Measurements from ENCODE around the gene GSK3B. TPM values are rescaled to one million over a fixed set of nuclear protein-coding genes. Genes with fewer than 3 reads are reported as not detected.

The GSK3B gene
- total and polyA plus RNA-seq, 2 experiments from 2014 or later, result 18.1 to 48.8 TPM

DNA sequence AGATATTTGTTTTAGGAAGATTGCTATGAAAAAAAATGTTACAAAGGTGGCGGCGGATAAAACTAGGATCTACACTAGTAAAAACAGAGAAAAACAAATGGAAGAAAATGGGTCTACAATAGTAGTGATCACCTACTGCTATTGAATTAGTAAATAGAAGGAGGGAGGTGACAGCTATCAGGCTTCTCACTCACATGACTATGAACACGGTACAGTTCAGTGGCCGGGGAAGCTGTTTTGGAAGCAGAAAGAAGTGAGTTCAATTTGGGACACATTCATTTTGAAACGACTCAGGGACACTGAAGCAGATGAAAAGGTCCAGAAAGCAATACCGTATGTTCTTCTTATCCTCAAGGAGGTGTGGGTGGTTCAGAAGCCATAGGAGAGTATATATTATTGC, 138.3 kb downstream of the GSK3B start:
- H3K4me1 ChIP-seq (ENCODE audit: insufficient read depth), result no peaks in the 10 kb centered on the region
- no peaks in the 10 kb centered on the region for H3K36me3 ChIP-seq (replicated peaks; ENCODE audit: insufficient read depth, low read depth)
- H3K9me3 ChIP-seq (ENCODE audit: low read depth), result no peaks in the 10 kb centered on the region
- no peaks in the 10 kb centered on the region for H3K9me2 ChIP-seq (replicated peaks; ENCODE audit: insufficient read depth)
- H3K27ac ChIP-seq, result no peak overlapping the region
- peaks cover 91% of the 10 kb centered on the region for H3K79me2 ChIP-seq
- peaks cover 50% of the 10 kb centered on the region for H4K20me1 ChIP-seq (ENCODE audit: insufficient read depth, poor library complexity, severe bottlenecking)
- H3K27me3 ChIP-seq, result no peaks in the 10 kb centered on the region
- no peak overlapping the region for H3K4me3 ChIP-seq
- no peak overlapping the region for H3K4me2 ChIP-seq
- H2AFZ ChIP-seq, result no peak overlapping the region
- DNase-seq (ENCODE audit: low spot score), result no peak
- TF ChIP-seq EZH2 (IDR thresholded peaks at IDR 0.05; ENCODE audit: borderline replicate concordance) (no peak), EZH2phosphoT487 (IDR thresholded peaks at IDR 0.05; ENCODE audit: low read depth, severe bottlenecking, unreplicated experiment) (no peak)
- TF ChIP-seq, protein P1, sequence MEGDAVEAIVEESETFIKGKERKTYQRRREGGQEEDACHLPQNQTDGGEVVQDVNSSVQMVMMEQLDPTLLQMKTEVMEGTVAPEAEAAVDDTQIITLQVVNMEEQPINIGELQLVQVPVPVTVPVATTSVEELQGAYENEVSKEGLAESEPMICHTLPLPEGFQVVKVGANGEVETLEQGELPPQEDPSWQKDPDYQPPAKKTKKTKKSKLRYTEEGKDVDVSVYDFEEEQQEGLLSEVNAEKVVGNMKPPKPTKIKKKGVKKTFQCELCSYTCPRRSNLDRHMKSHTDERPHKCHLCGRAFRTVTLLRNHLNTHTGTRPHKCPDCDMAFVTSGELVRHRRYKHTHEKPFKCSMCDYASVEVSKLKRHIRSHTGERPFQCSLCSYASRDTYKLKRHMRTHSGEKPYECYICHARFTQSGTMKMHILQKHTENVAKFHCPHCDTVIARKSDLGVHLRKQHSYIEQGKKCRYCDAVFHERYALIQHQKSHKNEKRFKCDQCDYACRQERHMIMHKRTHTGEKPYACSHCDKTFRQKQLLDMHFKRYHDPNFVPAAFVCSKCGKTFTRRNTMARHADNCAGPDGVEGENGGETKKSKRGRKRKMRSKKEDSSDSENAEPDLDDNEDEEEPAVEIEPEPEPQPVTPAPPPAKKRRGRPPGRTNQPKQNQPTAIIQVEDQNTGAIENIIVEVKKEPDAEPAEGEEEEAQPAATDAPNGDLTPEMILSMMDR (IDR thresholded peaks at IDR 0.05; ENCODE audit: poor library complexity), result no peak
- 96% methylated on average over 6 of the region's 6 CpGs for WGBS (ENCODE audit: low lambda C conversion rate, missing lambda C conversion rate)

- H3K4me1 ChIP-seq (ENCODE audit: insufficient read depth), result no peaks in the 10 kb centered on the region
- H3K9me3 ChIP-seq (ENCODE audit: low read depth), result no peaks in the 10 kb centered on the region
- TF ChIP-seq EZH2 (IDR thresholded peaks at IDR 0.05; ENCODE audit: borderline replicate concordance) (no peak), EZH2phosphoT487 (IDR thresholded peaks at IDR 0.05; ENCODE audit: low read depth, severe bottlenecking, unreplicated experiment) (no peak)
- TF ChIP-seq, protein P1 (IDR thresholded peaks at IDR 0.05; ENCODE audit: poor library complexity), result no peak
- H2AFZ ChIP-seq, result no peak overlapping the region
- H3K4me3 ChIP-seq, result no peak overlapping the region
- H3K4me2 ChIP-seq, result no peak overlapping the region
- H3K9me2 ChIP-seq (replicated peaks; ENCODE audit: insufficient read depth), result no peaks in the 10 kb centered on the region
- no peak for DNase-seq (ENCODE audit: low spot score)
- H3K36me3 ChIP-seq (replicated peaks; ENCODE audit: insufficient read depth, low read depth), result no peaks in the 10 kb centered on the region
- 94% methylated on average over 3 of the region's 3 CpGs for WGBS (ENCODE audit: low lambda C conversion rate, missing lambda C conversion rate)
- no peak overlapping the region for H3K27ac ChIP-seq
- H3K79me2 ChIP-seq, result peaks cover 72% of the 10 kb centered on the region
- H4K20me1 ChIP-seq (ENCODE audit: insufficient read depth, poor library complexity, severe bottlenecking), result peaks cover 47% of the 10 kb centered on the region
- no peaks in the 10 kb centered on the region for H3K27me3 ChIP-seq
These were observed 143.5 kb downstream of the GSK3B start for GRCh38 chr3:119950666-119951325.

- TF ChIP-seq EZH2 (IDR thresholded peaks at IDR 0.05; ENCODE audit: borderline replicate concordance), result no peak
- H2AFZ ChIP-seq, result no peak overlapping the region
- H4K20me1 ChIP-seq (ENCODE audit: insufficient read depth, poor library complexity, severe bottlenecking), result peaks cover 27% of the 10 kb centered on the region
- H3K27me3 ChIP-seq, result no peaks in the 10 kb centered on the region
- H3K79me2 ChIP-seq, result peaks cover 66% of the 10 kb centered on the region
- 15% methylated on average over 1 of the region's 1 CpG for WGBS (ENCODE audit: low lambda C conversion rate, missing lambda C conversion rate)
- H3K9me3 ChIP-seq (ENCODE audit: low read depth), result no peaks in the 10 kb centered on the region
- no peaks in the 10 kb centered on the region for H3K36me3 ChIP-seq (replicated peaks; ENCODE audit: insufficient read depth, low read depth)
- no peaks in the 10 kb centered on the region for H3K9me2 ChIP-seq (replicated peaks; ENCODE audit: insufficient read depth)
- no peak for DNase-seq (ENCODE audit: low spot score)
- H3K4me3 ChIP-seq, result no peak overlapping the region
- H3K27ac ChIP-seq, result no peak overlapping the region
- H3K4me1 ChIP-seq (ENCODE audit: insufficient read depth), result no peaks in the 10 kb centered on the region
- no peak overlapping the region for H3K4me2 ChIP-seq
These were observed 149.0 kb downstream of the GSK3B start for GRCh38 chr3:119945291-119945690.

- no peaks in the 10 kb centered on the region for H3K4me1 ChIP-seq (ENCODE audit: insufficient read depth)
- WGBS (ENCODE audit: low lambda C conversion rate, missing lambda C conversion rate), result 82% methylated on average over 2 of the region's 2 CpGs
These were observed 150.2 kb downstream of the GSK3B start for GRCh38 chr3:119944091-119944490.

More at GRCh38 chr3:119944091-119944490, 150.2 kb downstream of the GSK3B start:
- no peaks in the 10 kb centered on the region for H3K9me2 ChIP-seq (replicated peaks; ENCODE audit: insufficient read depth)
- TF ChIP-seq EZH2 (IDR thresholded peaks at IDR 0.05; ENCODE audit: borderline replicate concordance) (no peak), EZH2phosphoT487 (IDR thresholded peaks at IDR 0.05; ENCODE audit: low read depth, severe bottlenecking, unreplicated experiment) (no peak)
- TF ChIP-seq, protein P1 (IDR thresholded peaks at IDR 0.05; ENCODE audit: poor library complexity), result no peak
- peaks cover 20% of the 10 kb centered on the region for H4K20me1 ChIP-seq (ENCODE audit: insufficient read depth, poor library complexity, severe bottlenecking)
- peaks cover 65% of the 10 kb centered on the region for H3K79me2 ChIP-seq
- no peak overlapping the region for H3K4me2 ChIP-seq
- no peak overlapping the region for H2AFZ ChIP-seq
- no peak overlapping the region for H3K27ac ChIP-seq
- H3K27me3 ChIP-seq, result no peaks in the 10 kb centered on the region
- no peak for DNase-seq (ENCODE audit: low spot score)
- no peaks in the 10 kb centered on the region for H3K9me3 ChIP-seq (ENCODE audit: low read depth)
- no peak overlapping the region for H3K4me3 ChIP-seq
- no peaks in the 10 kb centered on the region for H3K36me3 ChIP-seq (replicated peaks; ENCODE audit: insufficient read depth, low read depth)

Measured in hepatocyte (in vitro differentiated cells).